Mucosa of rectum (tissue), 2 donors: ENCODE results near the gene BBX.

ENCODE experiments used
- H3K27ac ChIP-seq, 2 donors: one replicate each; pipeline ENCODE4 v1.7.0; 2013; ENCODE audit warnings: inconsistent platforms in 2 of 2, low read depth in 2 of 2, low read length in 2 of 2
- H3K27me3 ChIP-seq, 2 donors: one replicate each; pipeline ENCODE4 v1.7.0; 2013; ENCODE audit warnings: low read length in 2 of 2; ENCODE audit not compliant: control insufficient read depth in 2 of 2, insufficient read depth in 2 of 2
- H3K36me3 ChIP-seq, 2 donors: one replicate each; pipeline ENCODE4 v1.7.0; 2013; ENCODE audit warnings: low read length in 2 of 2; ENCODE audit not compliant: control insufficient read depth in 2 of 2, insufficient read depth in 2 of 2
- H3K4me1 ChIP-seq, 2 donors: one replicate each; pipeline ENCODE4 v1.7.0; 2013; ENCODE audit warnings: low read length in 2 of 2, mild to moderate bottlenecking in 1 of 2; ENCODE audit not compliant: control insufficient read depth in 2 of 2, insufficient read depth in 2 of 2
- H3K4me3 ChIP-seq, 2 donors: one replicate each; pipeline ENCODE4 v1.7.0; 2013; ENCODE audit warnings: low read length in 2 of 2
- H3K9ac ChIP-seq, 2 donors: one replicate each; pipeline ENCODE4 v1.7.0; 2013; ENCODE audit warnings: low read length in 2 of 2, low read depth in 1 of 2, mild to moderate bottlenecking in 1 of 2
- H3K9me3 ChIP-seq, 2 donors: one replicate each; pipeline ENCODE4 v1.7.0; 2013; ENCODE audit warnings: low read length in 2 of 2; ENCODE audit not compliant: control insufficient read depth in 2 of 2
- donor health status: healthy.
- donor health status: Normal muscosa, but diverticular disease.

BBX gene

GRCh38 chr3:107675233-107675900, 152.6 kb downstream of the BBX start:
- no peaks in the 10 kb centered on the region for H3K4me1 ChIP-seq
- H3K36me3 ChIP-seq, result no peaks in the 10 kb centered on the region
- no peaks in the 10 kb centered on the region for H3K27me3 ChIP-seq
- no peak overlapping the region for H3K4me3 ChIP-seq
- H3K9ac ChIP-seq, result no peak overlapping the region
- no peak overlapping the region for H3K27ac ChIP-seq
- H3K9me3 ChIP-seq, result no peaks in the 10 kb centered on the region

DNA sequence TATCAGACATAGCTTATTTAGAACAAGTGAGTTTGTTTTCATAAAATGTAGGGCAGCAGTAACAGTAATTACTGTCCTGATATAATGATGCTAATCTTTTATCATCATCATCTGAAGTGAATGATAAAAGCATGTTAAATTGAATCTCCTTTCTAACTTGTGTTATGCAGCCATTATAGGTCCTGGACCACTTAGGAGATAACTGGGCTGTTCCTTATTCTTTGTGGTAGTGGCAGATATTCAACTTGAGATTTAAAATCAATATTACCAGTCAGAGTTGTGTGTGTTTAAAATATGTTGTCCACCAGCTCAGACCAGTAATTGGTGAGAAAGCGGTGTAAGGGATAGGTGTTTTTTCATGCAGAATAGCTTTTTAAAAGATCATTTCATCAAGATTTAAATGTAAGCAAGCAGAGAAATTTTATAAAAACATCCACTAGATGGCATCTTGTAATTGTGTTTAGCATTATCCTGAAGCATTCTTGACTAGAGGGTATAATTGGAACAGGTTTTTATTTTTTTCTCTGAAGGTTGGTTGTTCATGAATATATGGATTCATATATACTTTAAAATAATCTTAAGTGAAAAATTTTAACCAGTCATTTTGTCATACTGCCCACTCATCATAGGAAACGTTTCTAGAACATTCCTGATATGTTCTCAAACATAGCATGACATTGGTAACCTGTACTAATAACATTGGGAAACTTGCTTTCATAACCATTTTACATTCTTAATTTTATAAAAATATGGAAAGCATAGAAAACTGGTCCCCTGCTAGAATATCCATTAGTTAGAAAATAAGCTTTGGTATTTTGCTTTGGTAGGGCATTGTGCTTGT, 153.9 kb downstream of the BBX start:
- H3K27me3 ChIP-seq, result no peaks in the 10 kb centered on the region
- H3K4me1 ChIP-seq, result no peaks in the 10 kb centered on the region
- H3K9me3 ChIP-seq, result no peaks in the 10 kb centered on the region
- H3K27ac ChIP-seq, result no peak overlapping the region
- H3K9ac ChIP-seq, result no peak overlapping the region
- H3K36me3 ChIP-seq, result no peaks in the 10 kb centered on the region
- H3K4me3 ChIP-seq, result no peak overlapping the region

- no peaks in the 10 kb centered on the region for H3K36me3 ChIP-seq
- no peak overlapping the region for H3K27ac ChIP-seq
- no peak overlapping the region for H3K9ac ChIP-seq
Observed at GRCh38 chr3:107679921-107680320, 157.2 kb downstream of the BBX start.

GRCh38 chr3:107680698-107681097, 157.9 kb downstream of the BBX start:
- H3K4me1 ChIP-seq, result no peaks in the 10 kb centered on the region
- no peaks in the 10 kb centered on the region for H3K36me3 ChIP-seq
- no peaks in the 10 kb centered on the region for H3K9me3 ChIP-seq
- H3K27me3 ChIP-seq, result no peaks in the 10 kb centered on the region
- H3K4me3 ChIP-seq, result no peak overlapping the region
- no peak overlapping the region for H3K9ac ChIP-seq
- no peak overlapping the region for H3K27ac ChIP-seq

More at GRCh38 chr3:107679921-107680320, 157.2 kb downstream of the BBX start:
- Histone ChIP-seq H3K4me1 (no peaks in the 10 kb centered on the region), H3K4me3 (no peak overlapping the region), H3K9me3 (no peaks in the 10 kb centered on the region), H3K27me3 (no peaks in the 10 kb centered on the region)

DNA sequence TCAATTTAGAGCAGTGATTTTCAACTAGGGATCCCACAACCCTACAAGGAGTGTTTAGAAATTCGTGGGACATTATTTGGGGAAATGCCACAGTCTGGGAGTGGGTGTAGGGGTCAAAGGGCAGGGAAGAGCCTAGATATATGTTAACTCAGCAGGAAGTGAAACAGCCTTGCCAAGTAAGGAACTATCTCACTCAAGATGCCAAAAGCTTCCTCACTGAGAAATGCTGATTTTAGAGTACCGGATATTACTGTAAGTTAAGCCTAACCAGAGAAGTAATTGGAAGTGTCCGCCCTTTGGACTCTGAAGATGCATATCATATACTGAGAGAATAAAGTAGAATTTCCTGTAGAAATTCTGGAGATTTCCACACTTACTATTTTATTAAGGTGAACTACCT, 158.6 kb downstream of the BBX start:
- Histone ChIP-seq H3K27me3 (no peaks in the 10 kb centered on the region), H3K4me3 (no peak overlapping the region), H3K9ac (no peak overlapping the region), H3K9me3 (no peaks in the 10 kb centered on the region), H3K4me1 (no peaks in the 10 kb centered on the region), H3K36me3 (no peaks in the 10 kb centered on the region), H3K27ac (no peak overlapping the region)

DNA sequence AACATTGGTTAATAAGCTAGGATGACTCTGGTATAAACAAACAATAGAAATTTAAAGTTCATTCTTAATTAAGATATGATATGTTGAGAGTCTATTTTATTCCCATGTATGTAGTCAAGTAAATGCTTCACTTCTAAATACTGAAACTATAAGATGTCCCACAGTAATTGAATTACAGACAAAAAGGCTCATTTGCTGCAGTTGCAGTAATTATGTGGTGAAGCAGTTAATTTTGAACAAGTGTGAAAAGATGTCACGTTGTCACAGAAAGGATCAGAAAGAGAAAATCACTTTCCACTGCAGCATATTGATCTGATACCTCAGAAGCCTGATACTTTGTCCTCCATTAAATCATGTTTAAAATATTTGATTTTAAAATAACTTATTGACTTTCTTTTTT, 159.8 kb downstream of the BBX start:
- Histone ChIP-seq H3K36me3 (no peaks in the 10 kb centered on the region), H3K9ac (no peak overlapping the region), H3K4me1 (no peaks in the 10 kb centered on the region), H3K27me3 (no peaks in the 10 kb centered on the region), H3K9me3 (no peaks in the 10 kb centered on the region), H3K4me3 (no peak overlapping the region), H3K27ac (no peak overlapping the region)

- no peaks in the 10 kb centered on the region for H3K36me3 ChIP-seq
- no peaks in the 10 kb centered on the region for H3K27me3 ChIP-seq
- no peak overlapping the region for H3K9ac ChIP-seq
- H3K27ac ChIP-seq, result no peak overlapping the region
- H3K4me3 ChIP-seq, result no peak overlapping the region
- H3K4me1 ChIP-seq, result no peaks in the 10 kb centered on the region
- H3K9me3 ChIP-seq, result no peaks in the 10 kb centered on the region
Observed at GRCh38 chr3:107683447-107683846, 160.7 kb downstream of the BBX start.

- H3K9ac ChIP-seq, result no peak overlapping the region
- no peaks in the 10 kb centered on the region for H3K4me1 ChIP-seq
- H3K27me3 ChIP-seq, result no peaks in the 10 kb centered on the region
- no peaks in the 10 kb centered on the region for H3K36me3 ChIP-seq
- no peak overlapping the region for H3K4me3 ChIP-seq
- no peak overlapping the region for H3K27ac ChIP-seq
- no peaks in the 10 kb centered on the region for H3K9me3 ChIP-seq
Observed at GRCh38 chr3:107684431-107684925, 161.7 kb downstream of the BBX start.

DNA sequence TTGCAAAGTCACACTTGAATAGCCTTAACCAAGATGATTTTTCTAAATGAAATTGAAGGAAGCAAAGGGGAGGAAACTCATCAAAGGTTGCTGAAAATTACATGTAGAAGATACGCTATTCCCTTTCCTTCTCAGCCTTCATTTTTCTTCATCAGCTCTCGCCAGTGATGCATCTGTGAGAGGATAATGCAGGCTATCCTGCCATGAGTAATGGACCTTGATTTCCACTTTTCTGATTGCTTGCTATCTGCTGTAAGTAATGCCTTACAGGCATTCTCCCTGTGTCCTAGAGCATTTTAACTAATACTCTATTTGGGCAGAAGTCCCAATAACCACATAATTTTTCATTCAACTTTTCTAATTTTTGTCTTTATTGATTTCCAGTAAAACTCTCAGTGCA, 162.6 kb downstream of the BBX start:
- H3K4me1 ChIP-seq, result no peaks in the 10 kb centered on the region
- H3K27ac ChIP-seq, result no peak overlapping the region
- H3K9me3 ChIP-seq, result no peaks in the 10 kb centered on the region
- no peak overlapping the region for H3K9ac ChIP-seq
- H3K36me3 ChIP-seq, result no peaks in the 10 kb centered on the region
- H3K4me3 ChIP-seq, result no peak overlapping the region
- no peaks in the 10 kb centered on the region for H3K27me3 ChIP-seq

GRCh38 chr3:107687056-107687581, 164.4 kb downstream of the BBX start:
- Histone ChIP-seq H3K9me3 (no peaks in the 10 kb centered on the region), H3K27me3 (no peaks in the 10 kb centered on the region), H3K36me3 (no peaks in the 10 kb centered on the region), H3K27ac (no peak overlapping the region), H3K4me1 (no peaks in the 10 kb centered on the region), H3K9ac (no peak overlapping the region), H3K4me3 (no peak overlapping the region)
